K562 (cell line): ENCODE measurements around the gene SNX9. TPM values are rescaled to one million over a fixed set of nuclear protein-coding genes. Genes with fewer than 3 reads are reported as not detected.

ENCODE experiments used
- LEF1 ChIP-seq: fragments of 450-650 bp; IDR thresholded peaks from 2 replicates; pipeline ENCODE4 v1.6.1; 2016; ENCODE audit warnings: mild to moderate bottlenecking
- MGA ChIP-seq: fragments of 450-650 bp; IDR thresholded peaks from 2 replicates; pipeline ENCODE4 v1.6.1; 2016; ENCODE audit warnings: mild to moderate bottlenecking, moderate library complexity
- MTA2 ChIP-seq: fragments of 450-650 bp; IDR thresholded peaks from 2 replicates; pipeline ENCODE4 v1.6.1; 2016; ENCODE audit warnings: low read depth
- NFATC3 ChIP-seq: fragments of 450-650 bp; IDR thresholded peaks from 2 replicates; pipeline ENCODE4 v1.6.1; 2017; ENCODE audit warnings: mild to moderate bottlenecking
- NFIC ChIP-seq: fragments of 450-650 bp; IDR thresholded peaks from 2 replicates; pipeline ENCODE4 v1.6.1; 2017; ENCODE audit warnings: mild to moderate bottlenecking, inconsistent platforms
- TCF3 ChIP-seq: sonication (generic); formaldehyde crosslinking; IDR thresholded peaks from 2 replicates; pipeline ENCODE4 v1.4.0; 2020; ENCODE audit warnings: mild to moderate bottlenecking, missing genetic modification reagents
- THAP12 ChIP-seq: fragments of 250-450 bp; sonication (Bioruptor Pico); IDR thresholded peaks from 2 replicates; pipeline ENCODE4 v1.9.0; 2021; ENCODE audit warnings: mild to moderate bottlenecking, inconsistent platforms
- polyA plus RNA-seq, 8 experiments: library from polyadenylated mRNA; depleted of rRNA in 4 of 8; stranded (reverse) in 5 of 8; unstranded in 3 of 8; fragments of >200 nt; fragmentation: Nextera tagmentation in 2 of 8; fragmentation: Illumina TruSeq in 1 of 8; extraction: Ambion mirVana in 2 of 8; extraction: Trizol in 1 of 8; gene quantifications; 2 replicates each; pipeline versions ENCODE4 v1.2.1 to v1.2.3, GENCODE V29; 2011 to 2014; ENCODE audit warnings: inconsistent platforms in 1 of 8, missing spikeins in 1 of 8
- total RNA-seq, 7 experiments: library from RNA; depleted of rRNA in 6 of 7; stranded (reverse); fragments of >200 nt in 6 of 7; fragmentation: Illumina TruSeq in 2 of 7; extraction: Trizol in 2 of 7; gene quantifications; 2 replicates each; pipeline versions ENCODE4 v1.2.1 to v1.2.3, GENCODE V29; 2011 to 2021; ENCODE audit warnings: low replicate concordance in 1 of 7
- TF ChIP-seq, protein P1 (sequence below): fragments of 450-650 bp; IDR thresholded peaks from 2 replicates; pipeline ENCODE4 v1.6.1; 2017; ENCODE audit warnings: antibody characterized with exemption, mild to moderate bottlenecking
- TF ChIP-seq, protein P2 (sequence below): fragments of 450-650 bp; IDR thresholded peaks from 2 replicates; pipeline ENCODE4 v1.6.1; 2016; ENCODE audit warnings: low read depth, mild to moderate bottlenecking, moderate library complexity

SNX9 gene
- total and polyA plus RNA-seq, 9 of the 15 experiments (the other 6 are each of a cell fraction or from before 2014, with no cell fraction given), result 6.0 to 81.7 (median 57.1) TPM

GRCh38 chr6:157825243-157825904 is 2.3 kb downstream of the SNX9 start (continued):
- TF ChIP-seq THAP12 (CRISPR knock-in tag) (no peak), LEF1 (peak; percentile 85), TCF3 (peak; percentile 91), NFATC3 (peak; percentile 96), MTA2 (peak; percentile 69), MGA (peak; percentile 77), NFIC (peak; percentile 68)
- TF ChIP-seq, protein P1, sequence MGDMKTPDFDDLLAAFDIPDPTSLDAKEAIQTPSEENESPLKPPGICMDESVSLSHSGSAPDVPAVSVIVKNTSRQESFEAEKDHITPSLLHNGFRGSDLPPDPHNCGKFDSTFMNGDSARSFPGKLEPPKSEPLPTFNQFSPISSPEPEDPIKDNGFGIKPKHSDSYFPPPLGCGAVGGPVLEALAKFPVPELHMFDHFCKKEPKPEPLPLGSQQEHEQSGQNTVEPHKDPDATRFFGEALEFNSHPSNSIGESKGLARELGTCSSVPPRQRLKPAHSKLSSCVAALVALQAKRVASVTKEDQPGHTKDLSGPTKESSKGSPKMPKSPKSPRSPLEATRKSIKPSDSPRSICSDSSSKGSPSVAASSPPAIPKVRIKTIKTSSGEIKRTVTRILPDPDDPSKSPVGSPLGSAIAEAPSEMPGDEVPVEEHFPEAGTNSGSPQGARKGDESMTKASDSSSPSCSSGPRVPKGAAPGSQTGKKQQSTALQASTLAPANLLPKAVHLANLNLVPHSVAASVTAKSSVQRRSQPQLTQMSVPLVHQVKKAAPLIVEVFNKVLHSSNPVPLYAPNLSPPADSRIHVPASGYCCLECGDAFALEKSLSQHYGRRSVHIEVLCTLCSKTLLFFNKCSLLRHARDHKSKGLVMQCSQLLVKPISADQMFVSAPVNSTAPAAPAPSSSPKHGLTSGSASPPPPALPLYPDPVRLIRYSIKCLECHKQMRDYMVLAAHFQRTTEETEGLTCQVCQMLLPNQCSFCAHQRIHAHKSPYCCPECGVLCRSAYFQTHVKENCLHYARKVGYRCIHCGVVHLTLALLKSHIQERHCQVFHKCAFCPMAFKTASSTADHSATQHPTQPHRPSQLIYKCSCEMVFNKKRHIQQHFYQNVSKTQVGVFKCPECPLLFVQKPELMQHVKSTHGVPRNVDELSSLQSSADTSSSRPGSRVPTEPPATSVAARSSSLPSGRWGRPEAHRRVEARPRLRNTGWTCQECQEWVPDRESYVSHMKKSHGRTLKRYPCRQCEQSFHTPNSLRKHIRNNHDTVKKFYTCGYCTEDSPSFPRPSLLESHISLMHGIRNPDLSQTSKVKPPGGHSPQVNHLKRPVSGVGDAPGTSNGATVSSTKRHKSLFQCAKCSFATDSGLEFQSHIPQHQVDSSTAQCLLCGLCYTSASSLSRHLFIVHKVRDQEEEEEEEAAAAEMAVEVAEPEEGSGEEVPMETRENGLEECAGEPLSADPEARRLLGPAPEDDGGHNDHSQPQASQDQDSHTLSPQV, result peak; percentile 81
- TF ChIP-seq, protein P2, sequence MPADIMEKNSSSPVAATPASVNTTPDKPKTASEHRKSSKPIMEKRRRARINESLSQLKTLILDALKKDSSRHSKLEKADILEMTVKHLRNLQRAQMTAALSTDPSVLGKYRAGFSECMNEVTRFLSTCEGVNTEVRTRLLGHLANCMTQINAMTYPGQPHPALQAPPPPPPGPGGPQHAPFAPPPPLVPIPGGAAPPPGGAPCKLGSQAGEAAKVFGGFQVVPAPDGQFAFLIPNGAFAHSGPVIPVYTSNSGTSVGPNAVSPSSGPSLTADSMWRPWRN, result peak; percentile 66
